NCI-H2107 treated with DMSO at 0.1 percent for 48 hours (cell line): ENCODE results near the gene NFIX.

Experiments used
- DNase-seq: peaks from one replicate; lab custom pipeline; 2025; ENCODE audit not compliant: unreplicated experiment; lab: John Stamatoyannopoulos, UW

Gene NFIX

GRCh38 chr19:13089139-13089856 lies 94.0 kb downstream of the NFIX start:
- DNase-seq, result no peak

- no peak for DNase-seq
Observed at GRCh38 chr19:13089857-13090507, 94.7 kb downstream of the NFIX start.

DNA sequence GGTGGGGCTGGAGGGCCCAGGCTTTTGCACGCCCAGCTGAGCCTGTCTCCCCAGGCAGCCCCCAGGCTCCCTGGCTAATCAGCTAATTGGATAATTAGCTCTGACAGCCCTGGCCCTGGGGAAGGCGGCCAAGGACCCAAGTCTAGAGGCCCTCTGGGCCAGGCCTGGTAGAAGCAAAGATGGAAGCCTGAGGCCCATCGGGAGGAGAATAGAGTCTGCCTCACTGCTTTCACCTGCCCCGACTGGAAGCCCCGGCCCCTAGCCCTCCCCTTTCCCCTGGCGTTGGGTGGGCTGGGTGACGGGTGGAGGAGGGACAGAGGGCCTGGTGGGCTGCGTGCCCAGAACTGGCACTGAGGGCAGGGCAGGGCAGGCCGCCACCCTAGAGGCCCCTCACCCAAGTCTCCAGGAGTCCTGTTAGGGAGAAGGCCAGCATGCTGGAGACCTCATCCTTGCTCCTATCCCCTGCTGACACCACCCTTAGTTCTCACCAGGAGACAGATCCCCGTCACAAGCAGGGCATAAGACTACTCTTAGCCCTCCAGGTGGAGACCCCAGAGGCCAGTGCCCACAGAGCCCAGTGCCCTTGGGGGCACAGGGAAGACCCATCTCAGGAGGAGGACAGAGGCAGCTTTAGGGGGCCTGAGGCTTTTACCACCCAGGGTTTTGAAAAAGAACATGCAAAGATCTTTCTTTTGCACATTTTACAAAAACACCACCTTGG lies 95.4 kb downstream of the NFIX start:
- DNase-seq, result no peak

- no peak for DNase-seq
Observed at GRCh38 chr19:13091400-13092157, 96.3 kb downstream of the NFIX start.

DNA sequence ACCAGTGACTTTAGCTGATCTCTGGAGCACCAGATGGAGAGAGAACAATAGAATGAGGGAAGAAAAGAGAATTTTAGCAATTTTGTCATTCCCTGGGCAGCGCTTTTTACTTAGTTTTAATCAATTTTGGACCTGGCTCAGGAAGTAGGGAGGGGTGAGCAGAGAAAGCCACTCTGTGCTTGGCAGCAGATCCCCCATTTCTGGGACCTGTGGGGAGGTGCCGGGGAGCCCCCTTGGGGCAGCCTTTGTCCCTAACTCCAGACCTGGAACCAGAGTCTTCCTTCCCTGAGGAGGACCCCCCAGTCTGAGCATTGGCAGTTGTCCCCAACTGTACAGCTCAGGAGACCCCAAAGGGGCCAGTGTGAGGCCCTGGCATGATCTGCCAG lies 96.9 kb downstream of the NFIX start:
- no peak for DNase-seq

DNA sequence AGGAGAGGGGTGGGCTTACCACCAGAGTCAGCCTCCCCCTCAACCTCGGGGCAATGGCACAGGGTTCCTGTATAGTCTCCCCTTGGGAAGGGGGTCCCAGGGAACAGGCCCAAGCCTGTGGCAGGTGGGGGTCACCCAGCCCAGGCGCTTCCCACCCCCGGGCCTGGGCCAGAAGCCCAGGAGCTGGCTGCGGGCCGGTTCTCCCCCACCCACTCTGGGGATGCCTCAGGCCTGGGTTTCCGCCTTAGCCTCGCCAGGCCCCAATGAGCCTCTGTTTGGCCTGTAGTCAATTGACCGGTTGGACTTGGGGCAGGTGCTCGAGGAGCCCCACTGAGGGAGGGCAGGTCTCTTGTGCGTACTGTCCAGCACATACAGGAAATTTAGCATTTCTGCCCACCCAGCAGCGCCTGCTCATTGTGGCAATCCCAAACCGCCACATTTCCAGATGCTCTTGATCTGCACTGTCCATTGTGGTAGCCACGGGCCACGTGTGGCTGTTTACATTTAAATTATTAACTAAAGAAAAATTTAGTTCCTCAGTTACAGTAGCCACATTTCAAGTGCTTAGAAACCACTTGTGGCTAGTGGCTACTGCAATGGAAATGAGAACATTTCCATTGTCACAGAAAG lies 97.4 kb downstream of the NFIX start:
- no peak for DNase-seq

DNA sequence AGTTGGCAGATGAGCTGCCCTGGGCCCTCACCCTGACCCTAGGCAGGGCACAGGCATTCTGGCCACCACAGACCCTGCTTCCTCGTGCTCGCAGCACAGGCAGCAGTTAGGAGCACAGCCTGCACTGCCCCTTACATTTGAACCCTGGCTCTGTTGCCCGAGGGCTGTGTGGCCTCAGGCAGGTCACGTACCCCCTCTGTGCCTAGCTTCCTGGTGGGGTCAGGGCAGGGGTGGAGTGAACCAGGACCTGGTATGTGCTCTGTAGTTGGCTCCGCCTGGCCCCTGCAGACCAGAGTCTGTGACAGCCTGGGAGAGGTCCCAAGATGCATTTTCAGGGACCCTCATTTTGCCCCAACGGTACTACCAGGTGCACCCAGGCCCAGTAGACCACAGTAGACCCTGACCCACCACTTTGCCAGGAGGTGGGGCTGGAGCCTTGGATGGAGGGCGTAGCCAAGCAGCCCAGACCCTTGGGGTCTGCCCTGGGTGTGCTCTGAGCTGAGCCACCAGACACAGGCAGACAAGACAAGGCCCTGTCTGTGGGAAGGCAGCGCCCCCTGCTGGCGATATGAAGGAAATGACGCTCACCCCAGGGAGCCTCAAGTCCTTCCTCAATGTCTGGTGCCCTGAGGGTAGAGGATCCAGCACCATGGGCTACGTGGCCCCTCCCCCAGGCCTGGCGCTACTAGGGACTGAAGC lies 98.3 kb downstream of the NFIX start:
- DNase-seq, result peak; percentile 64

- no peak for DNase-seq
Observed at GRCh38 chr19:13094106-13094504, 98.8 kb downstream of the NFIX start.

DNA sequence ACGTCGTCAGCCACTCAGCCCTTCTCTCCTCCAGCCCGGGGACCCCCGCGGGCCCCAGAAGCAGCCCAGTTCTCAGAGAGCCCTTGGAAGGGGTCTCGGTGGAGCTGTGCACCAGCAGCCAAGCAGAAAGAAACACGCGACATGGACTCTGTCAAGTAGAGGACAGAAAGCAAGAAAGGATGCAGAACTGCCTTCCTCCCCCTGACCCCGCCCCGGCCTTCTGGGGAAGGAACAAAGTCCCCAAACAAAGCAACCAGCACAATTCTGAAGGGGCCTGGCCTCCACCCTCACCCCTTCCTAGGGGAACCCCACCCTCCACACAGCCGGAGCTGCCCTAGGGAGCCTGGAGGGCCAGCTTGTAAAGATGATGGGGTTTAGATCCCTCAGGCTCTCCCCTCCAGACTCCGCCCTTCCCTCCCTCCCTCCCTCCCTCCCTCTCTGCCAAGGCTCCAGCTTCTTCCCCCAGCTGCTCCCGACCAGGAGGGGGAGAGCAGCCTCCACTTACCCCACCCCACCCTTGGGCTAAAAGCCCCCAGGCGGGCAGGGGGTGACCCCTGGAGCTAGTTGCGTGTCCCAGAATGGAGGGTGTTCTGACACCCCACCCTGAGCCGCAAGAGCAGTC lies 99.6 kb downstream of the NFIX start:
- DNase-seq, result no peak

DNA sequence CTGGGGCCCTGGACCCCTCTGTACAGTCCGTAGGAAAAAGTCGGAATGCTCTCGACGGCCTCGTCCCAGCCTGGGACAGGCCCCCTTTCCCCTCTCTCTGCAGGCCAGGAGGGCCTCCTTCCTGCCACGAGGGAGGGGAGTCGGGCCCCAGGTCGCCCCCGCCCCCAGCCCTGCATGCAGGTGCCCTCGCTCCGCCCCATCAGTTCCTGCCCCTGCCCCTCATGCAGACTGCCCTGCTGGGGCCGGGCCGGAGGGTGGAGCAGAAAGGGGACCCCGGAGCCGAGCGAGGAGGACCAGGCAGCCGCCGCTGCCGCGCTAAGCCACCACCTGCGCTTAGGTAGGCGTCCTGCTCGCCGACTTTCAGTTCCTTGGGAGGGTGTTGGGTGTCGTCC lies 100.1 kb downstream of the NFIX start:
- DNase-seq, result no peak

- DNase-seq, result no peak
Observed at GRCh38 chr19:13095934-13096927, 101.0 kb downstream of the NFIX start.

- DNase-seq, result no peak
Observed at GRCh38 chr19:13097033-13097462, 101.8 kb downstream of the NFIX start.

DNA sequence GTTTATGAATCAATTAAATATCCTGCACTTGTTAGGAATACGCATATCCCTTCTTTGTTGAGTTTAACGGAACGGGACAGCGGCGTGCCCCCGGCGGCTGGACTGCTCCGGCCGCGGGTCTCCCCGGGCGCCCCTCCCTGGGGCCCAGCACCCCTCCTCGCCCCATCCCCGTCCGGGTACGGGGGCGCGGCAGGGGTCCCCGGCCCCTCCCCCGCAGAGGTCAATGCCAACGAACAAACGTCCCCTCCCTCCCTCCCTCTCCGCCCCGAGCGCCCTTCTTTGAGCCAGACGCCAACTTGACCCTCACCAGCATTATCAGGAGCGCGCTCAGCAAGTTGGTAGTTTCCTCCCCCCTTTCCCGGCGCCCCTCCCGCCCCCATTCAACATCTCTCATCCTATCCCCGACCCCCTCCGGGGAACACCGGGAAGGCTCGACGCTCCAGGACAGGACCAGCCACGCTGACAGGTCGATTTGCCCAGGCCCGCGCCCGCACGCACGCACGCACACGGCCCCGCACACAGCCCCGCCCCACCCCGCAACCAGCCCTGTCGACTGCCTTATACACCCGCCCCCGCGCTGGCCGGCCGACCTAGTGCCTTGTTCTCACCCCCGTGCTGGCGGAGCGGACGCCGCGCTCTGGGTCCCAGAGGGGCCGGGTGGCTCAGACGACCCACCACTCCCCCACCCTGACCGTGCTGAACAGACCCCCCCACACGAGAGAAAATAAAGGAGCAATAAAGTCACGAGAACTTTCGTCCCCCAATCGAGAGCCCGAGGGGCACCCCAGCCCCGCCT lies 102.4 kb downstream of the NFIX start:
- DNase-seq, result no peak

DNA sequence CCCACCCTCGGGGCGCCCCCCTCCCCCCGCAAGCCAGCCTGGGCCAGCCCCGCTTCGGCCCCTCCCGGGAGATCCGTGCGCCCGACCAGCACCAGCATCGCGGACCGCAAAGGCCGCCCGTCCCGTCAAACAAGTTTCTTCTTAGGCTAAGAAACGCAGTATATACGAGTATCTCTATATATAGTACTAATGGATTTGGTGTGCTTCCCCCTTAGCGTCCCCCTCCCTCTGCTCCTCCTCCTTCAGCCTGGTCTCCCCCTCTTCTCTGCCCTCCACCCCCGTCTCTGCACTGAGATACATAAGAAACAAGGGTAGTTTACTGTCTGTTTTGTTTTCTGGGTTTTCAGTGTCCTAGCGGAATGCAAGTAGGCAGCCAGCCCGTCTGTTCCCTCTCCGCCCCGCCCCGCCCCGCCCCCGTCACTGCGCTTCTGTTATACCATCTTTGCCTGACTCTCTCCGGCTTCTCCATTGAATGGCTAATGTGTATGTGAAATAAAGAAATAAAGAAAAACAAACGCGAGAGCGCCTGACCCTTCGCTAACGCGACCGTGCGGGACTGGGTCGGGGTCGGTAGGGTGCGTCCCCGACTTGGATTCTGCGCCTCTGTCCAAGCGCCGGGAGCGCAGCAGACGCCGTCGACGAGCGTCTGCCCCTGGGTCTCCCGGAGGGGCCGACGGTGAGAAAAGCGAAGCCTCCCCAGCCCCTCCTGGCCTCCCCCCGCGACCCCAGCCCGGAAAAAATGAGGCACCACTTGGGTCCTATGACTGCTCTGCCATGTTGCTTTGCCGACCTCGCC lies 103.2 kb downstream of the NFIX start:
- DNase-seq, result no peak

DNA sequence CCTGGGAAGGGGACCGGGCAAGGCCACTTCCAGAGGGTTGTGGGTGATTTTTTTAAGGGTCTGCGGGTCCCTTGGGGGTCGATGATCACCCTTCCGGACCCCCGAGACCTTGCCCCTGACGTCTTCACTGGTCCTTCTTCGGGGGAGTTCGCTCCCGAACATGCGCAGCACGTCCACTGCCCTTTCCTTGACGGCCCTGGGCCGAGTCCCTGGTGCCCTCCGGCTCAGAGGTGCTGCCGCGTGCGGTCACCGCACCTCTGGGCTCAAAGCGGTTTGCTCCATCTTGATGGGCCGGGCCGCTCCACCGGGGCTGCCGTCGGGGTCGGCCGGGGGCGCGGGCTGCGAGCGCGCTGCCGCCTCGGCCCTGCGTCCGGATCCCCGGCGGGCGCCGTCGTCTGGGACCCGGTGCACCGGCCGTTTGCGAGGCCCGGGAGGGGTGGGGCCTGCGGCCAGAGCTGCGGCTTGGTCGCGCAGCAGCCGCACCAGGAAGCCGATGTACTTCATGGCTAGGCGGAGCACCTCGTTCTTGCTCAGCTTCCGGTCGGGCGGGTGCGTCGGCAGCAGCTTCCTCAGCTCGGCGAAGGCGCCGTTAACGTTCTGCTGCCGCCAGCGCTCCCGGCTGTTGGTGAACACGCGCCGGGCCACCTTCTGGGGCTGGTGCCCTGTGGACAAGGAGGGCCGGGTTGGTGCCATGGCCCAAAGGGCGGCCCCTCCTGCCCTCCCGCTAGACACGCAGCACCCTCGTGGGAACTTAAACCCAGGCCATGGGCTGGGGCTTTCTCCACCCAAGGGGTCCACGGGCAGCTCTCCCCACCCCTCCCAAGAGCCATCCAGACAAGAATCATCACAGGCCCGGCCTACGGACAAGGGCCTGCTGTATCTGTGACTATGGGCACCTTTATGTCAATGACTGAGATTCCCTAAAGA lies 104.1 kb downstream of the NFIX start:
- peak; percentile 13 for DNase-seq

- no peak for DNase-seq
Observed at GRCh38 chr19:13100031-13100588, 104.8 kb downstream of the NFIX start.
